ENCODE data around the gene PPP1R7.

PPP1R7 gene

GRCh38 chr2:241217320-241218031 lies 67.2 kb downstream of the PPP1R7 start:
- DNase-seq: peak; percentile 94

GRCh38 chr2:241218131-241219029 lies 68.1 kb downstream of the PPP1R7 start:
- peak; percentile 86 for DNase-seq

- peak; percentile 45 for DNase-seq
These were observed 68.7 kb downstream of the PPP1R7 start for GRCh38 chr2:241219030-241219382.

- no peak for DNase-seq
These were observed 69.6 kb downstream of the PPP1R7 start for GRCh38 chr2:241219856-241220356.

- no peak for DNase-seq
These were observed 73.1 kb downstream of the PPP1R7 start for GRCh38 chr2:241223211-241224017.

GRCh38 chr2:241224018-241224850 lies 74.0 kb downstream of the PPP1R7 start:
- DNase-seq: no peak

GRCh38 chr2:241224851-241225438 lies 74.7 kb downstream of the PPP1R7 start:
- DNase-seq: no peak

GRCh38 chr2:241225545-241225944 lies 75.3 kb downstream of the PPP1R7 start:
- no peak for DNase-seq

GRCh38 chr2:241225983-241226382 lies 75.7 kb downstream of the PPP1R7 start:
- DNase-seq: no peak

GRCh38 chr2:241226723-241227572 lies 76.7 kb downstream of the PPP1R7 start:
- DNase-seq: no peak

GRCh38 chr2:241227594-241227993 lies 77.3 kb downstream of the PPP1R7 start:
- DNase-seq: no peak

- no peak for DNase-seq
These were observed 78.0 kb downstream of the PPP1R7 start for GRCh38 chr2:241228081-241228859.

GRCh38 chr2:241228860-241229516 lies 78.7 kb downstream of the PPP1R7 start:
- no peak for DNase-seq

- no peak for DNase-seq
These were observed 79.5 kb downstream of the PPP1R7 start for GRCh38 chr2:241229563-241230401.

- no peak for DNase-seq
These were observed 80.2 kb downstream of the PPP1R7 start for GRCh38 chr2:241230435-241230834.

GRCh38 chr2:241232736-241233575 lies 82.7 kb downstream of the PPP1R7 start:
- peak; percentile 91 for DNase-seq

Data from DMS53 (cell line).